Activated gamma-delta T cell treated with Interleukin-2 at 50 U/mL for 16 hours (primary cell): Measurements from ENCODE around the gene EIF4E1B.

ENCODE experiments used
- DNase-seq: peaks from one replicate; pipeline ENCODE4 v3.0.0-alpha.2; 2020

EIF4E1B gene

GRCh38 chr5:176647843-176648473, 17.5 kb downstream of the EIF4E1B start:
- DNase-seq = no peak

- peak; percentile 46 for DNase-seq
Measured at GRCh38 chr5:176648474-176649194, 18.2 kb downstream of the EIF4E1B start.

- no peak for DNase-seq
Measured at GRCh38 chr5:176650354-176650884, 19.9 kb downstream of the EIF4E1B start.

GRCh38 chr5:176651472-176651980, 21.1 kb downstream of the EIF4E1B start:
- no peak for DNase-seq

GRCh38 chr5:176652136-176652535, 21.7 kb downstream of the EIF4E1B start:
- no peak for DNase-seq

GRCh38 chr5:176653401-176654385, 23.2 kb downstream of the EIF4E1B start:
- peak; percentile 54 for DNase-seq

- DNase-seq = no peak
Measured at GRCh38 chr5:176654856-176655255, 24.4 kb downstream of the EIF4E1B start.

GRCh38 chr5:176656467-176656990, 26.1 kb downstream of the EIF4E1B start:
- DNase-seq = no peak

- DNase-seq = peak; percentile 63
Measured at GRCh38 chr5:176658007-176658599, 27.6 kb downstream of the EIF4E1B start.

- DNase-seq = no peak
Measured at GRCh38 chr5:176658817-176659511, 28.5 kb downstream of the EIF4E1B start.

GRCh38 chr5:176659512-176659839, 29.0 kb downstream of the EIF4E1B start:
- DNase-seq = no peak

GRCh38 chr5:176659860-176660461, 29.5 kb downstream of the EIF4E1B start:
- DNase-seq = no peak

GRCh38 chr5:176660530-176660859, 30.0 kb downstream of the EIF4E1B start:
- DNase-seq = no peak

- DNase-seq = peak; percentile 75
Measured at GRCh38 chr5:176660860-176661641, 30.6 kb downstream of the EIF4E1B start.

GRCh38 chr5:176661676-176662075, 31.2 kb downstream of the EIF4E1B start:
- no peak for DNase-seq

- DNase-seq = no peak
Measured at GRCh38 chr5:176662371-176663333, 32.2 kb downstream of the EIF4E1B start.

GRCh38 chr5:176663566-176663965, 33.1 kb downstream of the EIF4E1B start:
- DNase-seq = no peak

- DNase-seq = no peak
Measured at GRCh38 chr5:176664479-176664878, 34.0 kb downstream of the EIF4E1B start.

- no peak for DNase-seq
Measured at GRCh38 chr5:176664886-176665285, 34.4 kb downstream of the EIF4E1B start.
